GM13976 (cell line): ENCODE measurements around the gene MAP4K5.

Experiments
- DNase-seq: peaks from one replicate; pipeline ENCODE4 v3.0.0; 2012; ENCODE audit warnings: low spot score
- in situ Hi-C: fragments of 300-500 bp; cut with MboI; formaldehyde crosslinking; loops from one replicate; pipeline ENCODE4 v1.12.0; 2022; ENCODE audit warnings: low sequenced_read_pairs, mixed read lengths, inconsistent platforms; ENCODE audit not compliant: unreplicated experiment
- TF ChIP-seq, protein P1 (sequence below): IDR thresholded peaks from 2 replicates; pipeline ENCODE4 v1.5.1; 2012; ENCODE audit warnings: borderline replicate concordance, mild to moderate bottlenecking; ENCODE audit not compliant: insufficient read depth; ENCODE audit errors: extremely low read depth, missing control alignments, control extremely low read depth

MAP4K5 gene

DNA sequence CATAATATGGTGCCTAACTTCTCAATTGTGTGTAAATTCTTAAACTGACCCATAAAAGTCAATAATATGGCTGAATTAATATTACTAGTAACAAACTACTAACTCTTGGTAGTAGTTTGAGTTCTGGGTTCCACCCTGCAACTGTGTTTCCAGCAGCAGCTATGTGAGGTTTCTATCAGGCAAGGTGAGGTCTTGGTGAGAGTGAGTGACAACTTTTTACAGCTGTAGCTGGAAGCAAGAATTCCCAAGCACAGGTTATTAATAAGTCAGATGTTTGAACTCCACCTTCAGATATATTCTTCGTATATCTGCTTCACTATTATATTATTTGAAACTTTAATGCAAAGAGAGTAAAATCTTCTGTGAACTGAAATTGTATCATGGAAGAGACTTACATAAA, 43.8 kb downstream of the MAP4K5 start:
- TF ChIP-seq, protein P1, sequence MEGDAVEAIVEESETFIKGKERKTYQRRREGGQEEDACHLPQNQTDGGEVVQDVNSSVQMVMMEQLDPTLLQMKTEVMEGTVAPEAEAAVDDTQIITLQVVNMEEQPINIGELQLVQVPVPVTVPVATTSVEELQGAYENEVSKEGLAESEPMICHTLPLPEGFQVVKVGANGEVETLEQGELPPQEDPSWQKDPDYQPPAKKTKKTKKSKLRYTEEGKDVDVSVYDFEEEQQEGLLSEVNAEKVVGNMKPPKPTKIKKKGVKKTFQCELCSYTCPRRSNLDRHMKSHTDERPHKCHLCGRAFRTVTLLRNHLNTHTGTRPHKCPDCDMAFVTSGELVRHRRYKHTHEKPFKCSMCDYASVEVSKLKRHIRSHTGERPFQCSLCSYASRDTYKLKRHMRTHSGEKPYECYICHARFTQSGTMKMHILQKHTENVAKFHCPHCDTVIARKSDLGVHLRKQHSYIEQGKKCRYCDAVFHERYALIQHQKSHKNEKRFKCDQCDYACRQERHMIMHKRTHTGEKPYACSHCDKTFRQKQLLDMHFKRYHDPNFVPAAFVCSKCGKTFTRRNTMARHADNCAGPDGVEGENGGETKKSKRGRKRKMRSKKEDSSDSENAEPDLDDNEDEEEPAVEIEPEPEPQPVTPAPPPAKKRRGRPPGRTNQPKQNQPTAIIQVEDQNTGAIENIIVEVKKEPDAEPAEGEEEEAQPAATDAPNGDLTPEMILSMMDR = no peak
- in situ Hi-C loops = no loop called here

DNA sequence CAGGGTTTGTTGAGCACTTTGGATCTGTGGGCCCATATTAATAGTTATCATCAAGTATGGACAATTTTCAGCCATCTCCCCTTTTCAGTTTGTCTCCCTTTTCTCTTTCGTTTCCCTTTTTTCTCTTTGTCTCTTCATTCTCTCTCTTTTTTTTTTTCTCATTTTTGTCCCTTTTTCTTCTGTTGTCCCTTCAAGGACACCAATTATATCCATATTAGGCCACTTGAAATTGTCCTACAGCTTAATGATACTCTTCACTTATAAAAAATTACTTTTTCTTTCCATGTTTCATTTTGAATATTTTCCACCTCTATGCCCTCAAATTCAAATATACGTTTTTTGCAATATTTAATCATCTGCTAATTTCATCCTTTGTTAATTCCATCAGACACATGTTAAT, 53.3 kb downstream of the MAP4K5 start:
- in situ Hi-C loops = no loop called here
- no peak for DNase-seq
- TF ChIP-seq, protein P1 = no peak

More for the DNA sequence above, 43.8 kb downstream of the MAP4K5 start:
- DNase-seq = no peak

DNA sequence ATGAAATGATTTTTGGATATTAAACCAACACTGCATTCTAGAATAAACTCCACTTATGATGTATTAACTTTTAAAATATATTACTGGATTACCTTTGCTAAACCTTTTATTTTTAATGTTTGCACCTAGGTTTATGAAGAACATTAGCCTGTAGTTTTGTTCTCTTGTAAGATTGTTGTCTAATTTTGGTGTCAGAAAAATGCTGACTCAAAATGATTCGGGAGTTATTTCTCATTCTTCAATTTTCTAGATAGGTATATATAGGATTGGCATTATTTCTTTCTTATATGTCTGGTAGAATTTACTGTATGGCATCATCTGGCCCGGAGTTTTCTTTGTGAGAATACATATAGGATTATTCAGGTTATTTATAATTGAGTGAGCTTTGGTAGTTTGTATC, 54.6 kb downstream of the MAP4K5 start:
- TF ChIP-seq, protein P1 = no peak
- no peak for DNase-seq
- in situ Hi-C loops = no loop called here

DNA sequence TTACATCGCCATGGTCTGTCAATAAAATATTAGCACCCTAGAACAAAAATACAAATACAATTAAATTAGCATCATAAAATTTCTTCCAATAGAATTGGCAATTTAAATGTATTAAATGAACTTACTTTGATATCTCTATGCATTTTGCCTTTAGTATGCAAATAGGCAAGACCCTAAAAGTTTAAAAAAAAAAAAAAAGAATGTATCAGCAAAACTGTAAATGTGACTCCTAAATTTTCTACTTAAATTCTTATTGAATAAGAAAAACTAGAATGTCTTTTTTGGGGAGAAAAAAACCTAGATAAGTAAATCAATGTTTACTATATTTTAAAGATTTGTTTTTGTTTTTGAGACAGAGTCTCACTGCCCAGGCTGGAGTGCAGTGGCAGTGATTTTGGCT, 56.2 kb downstream of the MAP4K5 start:
- in situ Hi-C loops = no loop called here
- no peak for DNase-seq
- TF ChIP-seq, protein P1 = no peak

DNA sequence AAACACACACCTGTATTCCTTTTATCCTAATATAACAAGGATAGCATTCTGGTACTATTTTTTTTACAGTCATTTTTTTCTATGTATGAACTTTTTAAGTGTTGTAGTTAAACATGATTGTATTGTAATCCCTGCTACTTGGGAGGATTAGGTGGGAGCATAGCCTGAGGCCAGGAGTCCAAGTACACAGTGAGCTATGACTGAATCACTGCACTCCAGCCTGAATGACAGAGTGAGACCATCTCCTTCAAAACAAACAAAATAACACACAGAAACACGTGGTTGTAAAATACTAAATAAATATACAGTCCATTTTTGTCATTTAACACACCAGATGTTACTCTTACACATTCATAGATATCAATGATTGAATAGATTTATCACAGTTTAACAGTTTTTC, 56.9 kb downstream of the MAP4K5 start:
- in situ Hi-C loops = no loop called here
- TF ChIP-seq, protein P1 = no peak
- no peak for DNase-seq

DNA sequence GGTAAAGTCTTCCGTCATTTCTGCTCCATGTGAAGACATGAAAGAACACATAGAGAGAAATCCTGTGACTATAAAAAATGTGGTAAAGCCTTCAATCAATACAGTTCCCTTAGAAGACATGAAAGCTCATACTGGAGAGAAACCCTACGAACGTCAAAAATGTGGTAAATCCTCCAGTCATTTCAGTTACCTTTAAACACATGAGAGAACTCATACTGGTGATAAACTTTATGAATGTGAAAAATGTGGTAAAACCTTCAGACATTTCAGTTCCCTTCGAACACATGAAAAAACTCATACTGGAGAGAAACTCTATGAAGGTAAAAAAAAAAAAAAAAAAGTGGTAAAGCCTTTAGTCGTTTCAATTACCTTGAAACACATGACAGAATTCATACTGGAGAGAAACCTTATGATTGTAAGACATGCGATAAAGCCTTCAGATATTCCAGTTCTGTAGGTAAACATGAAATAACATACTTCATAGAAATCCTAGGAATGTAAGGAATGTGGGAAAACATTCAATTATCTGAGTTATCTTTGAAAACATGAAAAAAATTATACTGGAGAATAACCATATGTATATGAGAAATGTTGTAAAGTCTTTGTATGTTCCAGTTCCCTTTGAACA, 60.4 kb downstream of the MAP4K5 start:
- no peak for DNase-seq
- TF ChIP-seq, protein P1 = no peak
- in situ Hi-C loops = no loop called here

DNA sequence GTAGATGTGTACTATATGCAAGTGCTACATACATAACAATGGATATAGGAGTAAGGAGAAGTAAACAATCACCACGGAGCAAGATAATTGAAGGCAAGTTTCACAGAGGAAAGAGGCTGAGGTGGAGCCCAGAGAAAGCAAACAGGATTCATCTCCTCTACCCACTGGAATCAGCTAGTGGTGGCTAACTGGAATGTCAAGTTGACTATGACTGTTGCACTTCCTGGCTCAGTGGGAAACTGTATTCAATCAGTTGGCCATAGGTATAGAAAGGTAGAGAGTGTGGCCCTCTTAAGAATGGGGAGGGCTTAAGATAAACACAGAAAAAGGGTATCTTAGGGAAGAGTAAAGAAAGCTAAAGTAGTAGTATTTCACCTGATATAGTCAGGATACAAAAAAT, 62.4 kb downstream of the MAP4K5 start:
- in situ Hi-C loops = no loop called here
- DNase-seq = no peak
- TF ChIP-seq, protein P1 = no peak
